GM23248 (cell line): ENCODE measurements around the gene SIK3.

Experiments used
- EZH2 ChIP-seq: fragments of 200-600 bp; sonication (generic); IDR thresholded peaks from 2 replicates; pipeline ENCODE4 v1.6.1; 2018; ENCODE audit warnings: antibody characterized with exemption, mild to moderate bottlenecking; ENCODE audit not compliant: insufficient read depth, poor library complexity, severe bottlenecking
- EZH2phosphoT487 ChIP-seq: fragments of 200-600 bp; sonication (generic); IDR thresholded peaks from 2 replicates; pipeline ENCODE4 v1.6.1; 2018; ENCODE audit warnings: antibody characterized with exemption, moderate library complexity, mild to moderate bottlenecking, low read depth; ENCODE audit not compliant: insufficient read depth

DNA sequence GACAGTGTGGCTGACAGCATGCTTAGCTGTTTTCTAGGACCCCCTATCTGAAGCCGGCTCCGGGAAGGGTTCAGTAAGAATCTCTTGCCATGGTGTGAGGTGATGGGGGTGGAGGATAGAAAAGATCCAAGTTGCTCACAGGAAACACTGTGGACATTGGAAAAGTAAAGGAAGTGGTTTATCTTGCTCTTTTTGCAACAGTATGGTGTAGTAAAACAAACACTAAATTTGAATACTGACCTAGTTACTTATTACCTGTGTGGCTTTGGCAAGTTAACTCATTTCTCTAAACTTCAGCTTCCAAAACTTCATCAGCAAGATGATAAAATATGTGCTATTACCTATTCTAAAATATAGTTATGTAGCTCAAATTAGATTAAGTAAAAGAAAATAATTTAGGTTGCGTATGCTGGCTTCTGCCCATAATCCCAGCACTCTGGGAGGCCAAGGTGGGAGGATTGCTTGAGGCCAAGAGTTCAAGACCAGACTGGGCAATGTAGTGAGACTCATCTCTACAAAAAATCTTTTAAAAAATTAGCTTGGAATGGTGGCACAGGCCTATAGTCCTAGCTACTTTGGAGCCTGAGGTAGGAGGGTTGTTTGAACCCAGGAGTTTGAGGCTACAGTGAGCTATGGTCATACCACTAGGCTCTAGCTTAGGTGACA lies 209.2 kb downstream of the SIK3 start:
- no peak for TF ChIP-seq EZH2
- no peak for TF ChIP-seq EZH2phosphoT487
